Prostate gland (tissue), 2 donors: ENCODE measurements around the gene NFATC3. TPM values are rescaled to one million over a fixed set of nuclear protein-coding genes. Genes with fewer than 3 reads are reported as not detected.

Experiments
- DNase-seq: peaks from one replicate; pipeline ENCODE4 v3.0.0-alpha.2; 2019; ENCODE audit warnings: low spot score
- H3K27ac ChIP-seq, 2 donors: fragments of 200-600 bp; sonication (generic); 2 replicates each; pipeline ENCODE4 v1.5.1; 2017 to 2019
- H3K27me3 ChIP-seq: fragments of 200-600 bp; sonication (generic); replicated peaks from 2 replicates; pipeline ENCODE4 v1.5.1; 2019; ENCODE audit not compliant: insufficient read depth
- H3K36me3 ChIP-seq, 2 donors: fragments of 200-600 bp; sonication (generic); 1 replicate in 1 of 2; 2 replicates in 1 of 2; pipeline versions ENCODE4 v1.5.1 to v1.8.1; 2017 to 2019
- H3K4me1 ChIP-seq: fragments of 200-600 bp; sonication (generic); replicated peaks from 2 replicates; pipeline ENCODE4 v1.5.1; 2019
- H3K4me3 ChIP-seq, 2 donors: fragments of 200-600 bp; sonication (generic); 2 replicates each; pipeline ENCODE4 v1.5.1; 2017 to 2019
- H3K9me3 ChIP-seq: fragments of 200-600 bp; sonication (generic); 2 replicates; pipeline ENCODE4 v1.5.1; 2017
- CTCF ChIP-seq, 4 experiments: fragments of 200-600 bp in 2 of 4; fragments of 450-650 bp in 2 of 4; sonication (generic) in 2 of 4; IDR thresholded peaks; 1 replicate in 3 of 4; 2 replicates in 1 of 4; pipeline ENCODE4 v1.5.1; 2016 to 2019; ENCODE audit warnings: antibody characterized with exemption in 4 of 4, mild to moderate bottlenecking in 2 of 4, moderate library complexity in 2 of 4
- POLR2A ChIP-seq: fragments of 450-650 bp; IDR thresholded peaks from one replicate; pipeline ENCODE4 v1.6.1; 2016; ENCODE audit warnings: antibody characterized with exemption, mild to moderate bottlenecking
- POLR2AphosphoS5 ChIP-seq: sonication (generic); formaldehyde crosslinking; IDR thresholded peaks from one replicate; pipeline ENCODE4 v1.6.1; 2017; ENCODE audit warnings: antibody characterized with exemption
- WGBS: methylation state at CpG from one replicate; pipeline ENCODE4 v1.1.5; 2018; 5-methylcytosine and 5-hydroxymethylcytosine counted together
- intact Hi-C: fragments of 100-400 bp; cut with DNase I; formaldehyde crosslinking; loops from one replicate; pipeline ENCODE4 v1.14.2; 2022
- total RNA-seq, 2 donors: library from RNA; depleted of rRNA; stranded (reverse); fragments of >200 nt; gene quantifications; one replicate each; pipeline ENCODE4 v1.1.0, GENCODE V29; 2016

Gene NFATC3
- total RNA-seq, 2 donors from 2014 or later: 36.6 to 84.1 TPM

- Histone ChIP-seq H3K4me1 (no peaks in the 10 kb centered on the region), H3K4me3 (no peak overlapping the region), H3K27ac (no peak overlapping the region), H3K27me3 (no peaks in the 10 kb centered on the region), H3K36me3 (no peaks in the 10 kb centered on the region), H3K9me3 (no peaks in the 10 kb centered on the region)
- WGBS: 91% methylated on average over 7 of the region's 7 CpGs
- intact Hi-C loops: no loop called here
- no peak for DNase-seq
- TF ChIP-seq POLR2AphosphoS5 (no peak), CTCF (IDR thresholded peaks at IDR 0.05) (no peak), POLR2A (no peak)
Observed at GRCh38 chr16:68046106-68046505, 39.1 kb upstream of the NFATC3 start.

GRCh38 chr16:68047987-68048386 lies 37.2 kb upstream of the NFATC3 start:
- intact Hi-C loops: no loop called here
- TF ChIP-seq POLR2AphosphoS5 (peak; percentile 13), CTCF (IDR thresholded peaks at IDR 0.05) (no peak)
- H3K9me3 ChIP-seq: no peaks in the 10 kb centered on the region
- H3K4me3 ChIP-seq: no peak overlapping the region
- H3K36me3 ChIP-seq: no peaks in the 10 kb centered on the region
- H3K27me3 ChIP-seq: no peaks in the 10 kb centered on the region
- no peak for DNase-seq
- no peaks in the 10 kb centered on the region for H3K4me1 ChIP-seq
- no peak overlapping the region for H3K27ac ChIP-seq
- 50% methylated on average over 2 of the region's 2 CpGs for WGBS

- TF ChIP-seq POLR2A: no peak
- TF ChIP-seq POLR2AphosphoS5: no peak
- no peak for TF ChIP-seq CTCF (IDR thresholded peaks at IDR 0.05)
- WGBS: 94% methylated on average over 2 of the region's 2 CpGs
- no peaks in the 10 kb centered on the region for H3K36me3 ChIP-seq
- no peak for DNase-seq
- intact Hi-C loops: no loop called here
- no peaks in the 10 kb centered on the region for H3K27me3 ChIP-seq
- H3K9me3 ChIP-seq: no peaks in the 10 kb centered on the region
- no peak overlapping the region for H3K4me3 ChIP-seq
- no peaks in the 10 kb centered on the region for H3K4me1 ChIP-seq
- no peak overlapping the region for H3K27ac ChIP-seq
Observed at GRCh38 chr16:68049449-68049848, 35.7 kb upstream of the NFATC3 start.

- 94% methylated on average over 3 of the region's 3 CpGs for WGBS
- no peaks in the 10 kb centered on the region for H3K27me3 ChIP-seq
- H3K4me3 ChIP-seq: no peak overlapping the region
- no peak for DNase-seq
- H3K9me3 ChIP-seq: no peaks in the 10 kb centered on the region
- intact Hi-C loops: no loop called here
- no peaks in the 10 kb centered on the region for H3K36me3 ChIP-seq
- no peak overlapping the region for H3K27ac ChIP-seq
- TF ChIP-seq CTCF (IDR thresholded peaks at IDR 0.05) (no peak), POLR2AphosphoS5 (no peak), POLR2A (no peak)
- no peaks in the 10 kb centered on the region for H3K4me1 ChIP-seq
Observed at GRCh38 chr16:68055395-68055794, 29.8 kb upstream of the NFATC3 start.

- TF ChIP-seq CTCF (IDR thresholded peaks at IDR 0.05): no peak
- TF ChIP-seq POLR2AphosphoS5: no peak
- TF ChIP-seq POLR2A: no peak
- no peak for DNase-seq
- no peaks in the 10 kb centered on the region for H3K27me3 ChIP-seq
- H3K4me1 ChIP-seq: no peaks in the 10 kb centered on the region
- H3K9me3 ChIP-seq: no peaks in the 10 kb centered on the region
- no peak overlapping the region for H3K4me3 ChIP-seq
- intact Hi-C loops: no loop called here
- H3K36me3 ChIP-seq: no peaks in the 10 kb centered on the region
- H3K27ac ChIP-seq: no peak overlapping the region
Observed at GRCh38 chr16:68059804-68060203, 25.4 kb upstream of the NFATC3 start.
